HG02798 (cell line): ENCODE data around the gene IL1RN.

Experiments used
- ATAC-seq: cut with Tn5 transposase; IDR thresholded peaks from one replicate; pipeline ENCODE4 v1.9.1; 2021; ENCODE audit warnings: mild to moderate bottlenecking; ENCODE audit not compliant: unreplicated experiment, poor library complexity

IL1RN gene

GRCh38 chr2:113102133-113102532 lies 25.3 kb upstream of the IL1RN start:
- no peak for ATAC-seq

GRCh38 chr2:113103277-113103676 lies 24.1 kb upstream of the IL1RN start:
- ATAC-seq, result no peak

- no peak for ATAC-seq
Observed at GRCh38 chr2:113104054-113104611, 23.3 kb upstream of the IL1RN start.

- no peak for ATAC-seq
Observed at GRCh38 chr2:113105047-113105785, 22.2 kb upstream of the IL1RN start.

GRCh38 chr2:113111121-113111520 lies 16.3 kb upstream of the IL1RN start:
- no peak for ATAC-seq

- no peak for ATAC-seq
Observed at GRCh38 chr2:113111823-113112287, 15.5 kb upstream of the IL1RN start.

- ATAC-seq, result no peak
Observed at GRCh38 chr2:113112441-113112840, 15.0 kb upstream of the IL1RN start.

- ATAC-seq, result no peak
Observed at GRCh38 chr2:113112871-113113270, 14.5 kb upstream of the IL1RN start.

- ATAC-seq, result no peak
Observed at GRCh38 chr2:113113807-113114206, 13.6 kb upstream of the IL1RN start.

- ATAC-seq, result no peak
Observed at GRCh38 chr2:113114224-113114945, 13.0 kb upstream of the IL1RN start.

- no peak for ATAC-seq
Observed at GRCh38 chr2:113114996-113115395, 12.4 kb upstream of the IL1RN start.

- peak; percentile 51 for ATAC-seq
Observed at GRCh38 chr2:113116100-113116958, 11.1 kb upstream of the IL1RN start.

- no peak for ATAC-seq
Observed at GRCh38 chr2:113117541-113118262, 9.7 kb upstream of the IL1RN start.

- ATAC-seq, result no peak
Observed at GRCh38 chr2:113118263-113118657, 9.1 kb upstream of the IL1RN start.

GRCh38 chr2:113119111-113119510 lies 8.3 kb upstream of the IL1RN start:
- ATAC-seq, result no peak

- ATAC-seq, result no peak
Observed at GRCh38 chr2:113120861-113121260, 6.5 kb upstream of the IL1RN start.

- no peak for ATAC-seq
Observed at GRCh38 chr2:113122364-113122763, 5.0 kb upstream of the IL1RN start.

GRCh38 chr2:113123726-113124125 lies 3.7 kb upstream of the IL1RN start:
- no peak for ATAC-seq

- ATAC-seq, result no peak
Observed at GRCh38 chr2:113124181-113124961, 3.0 kb upstream of the IL1RN start.
